Fibroblast of lung (primary cell): Measurements from ENCODE around the gene ARHGAP5.

Source experiments
- EZH2 ChIP-seq: IDR thresholded peaks from 2 replicates; pipeline ENCODE4 v1.5.1; 2012; ENCODE audit warnings: low read length, control low read depth, mild to moderate bottlenecking; ENCODE audit errors: missing control alignments
- TF ChIP-seq, protein P1 (sequence below), 2 donors: IDR thresholded peaks in 1 of 2; conservative IDR thresholded peaks in 1 of 2; 1 replicate in 1 of 2; 2 replicates in 1 of 2; pipeline ENCODE4 v1.5.1; 2011 to 2012; ENCODE audit warnings: low read length in 2 of 2, control low read depth in 1 of 2, inconsistent platforms in 1 of 2, low read depth in 1 of 2, mild to moderate bottlenecking in 1 of 2

DNA sequence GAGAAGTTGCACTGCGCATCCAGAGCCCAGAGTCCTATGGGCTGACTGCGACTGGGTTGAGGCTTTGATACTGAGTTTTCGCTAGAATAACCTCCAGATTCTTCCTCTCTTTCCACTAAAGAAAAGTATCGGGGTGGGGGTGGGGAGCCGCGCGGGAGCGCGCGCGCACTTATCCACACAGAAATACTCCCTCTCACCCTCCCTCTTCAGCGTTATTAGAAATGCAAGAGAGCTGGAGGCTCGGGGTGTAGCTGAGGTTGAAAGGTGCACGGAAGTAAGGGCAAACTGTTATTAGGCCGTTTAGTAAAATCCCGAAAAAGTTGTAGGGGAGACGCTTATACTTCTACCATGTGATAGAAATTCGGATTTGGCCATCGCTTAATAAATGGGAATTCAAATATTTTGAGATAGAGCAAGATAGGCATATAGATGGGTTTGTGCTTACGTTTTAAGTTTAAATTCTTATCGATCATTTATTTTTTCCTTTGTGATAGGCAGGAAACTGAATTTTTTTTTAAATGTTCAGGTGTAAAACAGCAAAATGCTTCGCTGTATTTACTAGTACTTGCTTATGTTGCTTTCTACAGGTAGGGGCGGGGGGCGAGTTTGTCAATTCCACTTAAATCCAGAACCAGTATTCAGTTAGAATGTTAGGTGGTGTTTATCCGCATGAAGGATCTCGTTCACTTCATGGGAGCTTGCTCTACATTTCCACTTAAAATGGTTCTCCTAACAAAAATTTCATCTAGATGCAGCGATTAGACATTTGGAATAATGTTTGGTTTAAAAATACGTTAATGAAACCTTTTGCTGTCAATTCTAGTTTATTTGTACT lies 1.1 kb downstream of the ARHGAP5 start:
- TF ChIP-seq, protein P1, sequence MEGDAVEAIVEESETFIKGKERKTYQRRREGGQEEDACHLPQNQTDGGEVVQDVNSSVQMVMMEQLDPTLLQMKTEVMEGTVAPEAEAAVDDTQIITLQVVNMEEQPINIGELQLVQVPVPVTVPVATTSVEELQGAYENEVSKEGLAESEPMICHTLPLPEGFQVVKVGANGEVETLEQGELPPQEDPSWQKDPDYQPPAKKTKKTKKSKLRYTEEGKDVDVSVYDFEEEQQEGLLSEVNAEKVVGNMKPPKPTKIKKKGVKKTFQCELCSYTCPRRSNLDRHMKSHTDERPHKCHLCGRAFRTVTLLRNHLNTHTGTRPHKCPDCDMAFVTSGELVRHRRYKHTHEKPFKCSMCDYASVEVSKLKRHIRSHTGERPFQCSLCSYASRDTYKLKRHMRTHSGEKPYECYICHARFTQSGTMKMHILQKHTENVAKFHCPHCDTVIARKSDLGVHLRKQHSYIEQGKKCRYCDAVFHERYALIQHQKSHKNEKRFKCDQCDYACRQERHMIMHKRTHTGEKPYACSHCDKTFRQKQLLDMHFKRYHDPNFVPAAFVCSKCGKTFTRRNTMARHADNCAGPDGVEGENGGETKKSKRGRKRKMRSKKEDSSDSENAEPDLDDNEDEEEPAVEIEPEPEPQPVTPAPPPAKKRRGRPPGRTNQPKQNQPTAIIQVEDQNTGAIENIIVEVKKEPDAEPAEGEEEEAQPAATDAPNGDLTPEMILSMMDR (conservative IDR thresholded peaks at IDR 0.05 in 1 of 2, IDR thresholded peaks at IDR 0.05 in 1 of 2; ENCODE audit: low read depth in 1 of 2, low read length in 2 of 2): no peak
- no peak for TF ChIP-seq EZH2
